SH-SY5Y (cell line): ENCODE data around the gene CCDC85A.

Experiments used
- GATA2 ChIP-seq: IDR thresholded peaks from 2 replicates; pipeline ENCODE4 v1.6.1; 2011; ENCODE audit warnings: mild to moderate bottlenecking, low read depth, low read length
- GATA3 ChIP-seq: IDR thresholded peaks from 2 replicates; pipeline ENCODE4 v1.6.1; 2011; ENCODE audit warnings: low read depth, mild to moderate bottlenecking, low read length, moderate library complexity

- TF ChIP-seq GATA2 (no peak), GATA3 (no peak)
Observed at GRCh38 chr2:56372071-56372656, 188.4 kb downstream of the CCDC85A start.
